Gastroesophageal sphincter (tissue), 4 donors: ENCODE data around the gene ANKRD30A. TPM values are rescaled to one million over a fixed set of nuclear protein-coding genes. Genes with fewer than 3 reads are reported as not detected.
"Not testable (repeated sequence)": the region's sequence is repeated elsewhere in the genome, so short reads cannot be mapped to it uniquely, and the experiment has no call there.

Source experiments
- ATAC-seq: fragments of 150-250 bp; one replicate; pipeline ENCODE4 v1.9.1; 2016; ENCODE audit warnings: mild to moderate bottlenecking, moderate library complexity
- H3K27ac ChIP-seq, 4 donors: fragments of 200-600 bp; sonication (generic) in 3 of 4; 1 replicate in 3 of 4; 2 replicates in 1 of 4; pipeline ENCODE4 v1.5.1; 2016 to 2019
- H3K27me3 ChIP-seq: fragments of 200-600 bp; sonication (generic); one replicate; pipeline ENCODE4 v1.5.1; 2019
- H3K36me3 ChIP-seq, 2 donors: fragments of 200-600 bp; sonication (generic); one replicate each; pipeline ENCODE4 v1.5.1; 2019; ENCODE audit warnings: control low read depth in 1 of 2
- H3K4me1 ChIP-seq, 3 donors: fragments of 200-600 bp; sonication (generic); 1 replicate in 2 of 3; 2 replicates in 1 of 3; pipeline ENCODE4 v1.5.1; 2016 to 2019; ENCODE audit warnings: control low read depth in 2 of 3
- H3K4me3 ChIP-seq, 2 donors: fragments of 200-600 bp; sonication (generic); one replicate each; pipeline ENCODE4 v1.5.1; 2019; ENCODE audit warnings: mild to moderate bottlenecking in 1 of 2, moderate library complexity in 1 of 2
- H3K9me3 ChIP-seq, 3 donors: fragments of 200-600 bp; sonication (generic); one replicate each; pipeline ENCODE4 v1.5.1; 2017 to 2019; ENCODE audit warnings: control low read depth in 2 of 3
- EP300 ChIP-seq: sonication (generic); formaldehyde crosslinking; IDR thresholded peaks from one replicate; pipeline ENCODE4 v1.6.1; 2017; ENCODE audit warnings: antibody characterized with exemption, mild to moderate bottlenecking
- POLR2A ChIP-seq, 2 donors: fragments of 450-650 bp; IDR thresholded peaks; one replicate each; pipeline ENCODE4 v1.6.1; 2017; ENCODE audit warnings: antibody characterized with exemption in 2 of 2, mild to moderate bottlenecking in 2 of 2, moderate library complexity in 1 of 2
- POLR2AphosphoS5 ChIP-seq: sonication (generic); formaldehyde crosslinking; IDR thresholded peaks from one replicate; pipeline ENCODE4 v1.6.1; 2017; ENCODE audit warnings: antibody characterized with exemption
- WGBS, 2 donors: methylation state at CpG; one replicate each; pipeline ENCODE4 v1.1.5; 2018; ENCODE audit warnings: low coverage in 1 of 2; 5-methylcytosine and 5-hydroxymethylcytosine counted together
- total RNA-seq, 4 donors: library from RNA; depleted of rRNA; stranded (reverse); fragments of >200 nt; gene quantifications; one replicate each; pipeline ENCODE4 v1.1.0, GENCODE V29; 2016
- TF ChIP-seq, protein P1 (sequence below), 4 experiments: fragments of 200-600 bp in 2 of 4; fragments of 450-650 bp in 2 of 4; sonication (generic) in 1 of 4; IDR thresholded peaks; one replicate each; pipeline ENCODE4 v1.5.1; 2017 to 2019; ENCODE audit warnings: antibody characterized with exemption in 4 of 4, mild to moderate bottlenecking in 2 of 4, moderate library complexity in 2 of 4

The ANKRD30A gene
- total RNA-seq, 4 donors from 2014 or later, result not detected

DNA sequence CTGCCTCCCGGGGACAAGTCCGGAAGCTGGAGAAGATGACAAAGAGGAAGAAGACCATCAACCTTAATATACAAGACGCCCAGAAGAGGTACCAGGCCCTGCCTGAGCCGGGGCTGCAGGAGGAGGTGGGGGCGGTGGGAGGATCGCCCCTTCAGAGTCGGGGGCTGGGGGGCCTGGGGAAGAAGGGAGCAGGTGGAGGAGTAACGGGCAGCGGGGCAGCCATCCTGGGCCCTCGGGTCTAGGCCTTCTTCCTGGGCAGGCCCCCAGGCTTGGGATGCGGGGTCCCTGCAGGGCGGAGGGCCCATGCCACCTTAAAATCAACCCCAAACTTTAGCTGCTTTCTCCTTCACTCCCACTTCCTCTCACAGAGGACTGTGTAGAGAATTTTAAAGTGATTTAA is 523 bp downstream of the ANKRD30A start:
- Histone ChIP-seq H3K4me1 (no peaks in the 10 kb centered on the region), H3K27ac (no peak overlapping the region), H3K36me3 (no peaks in the 10 kb centered on the region), H3K27me3 (no peaks in the 10 kb centered on the region), H3K9me3 (no peaks in the 10 kb centered on the region), H3K4me3 (no peak overlapping the region)
- 89% methylated on average over 6 of the region's 12 CpGs; no CpG with 5 or more reads in 1 of the 2 donors for WGBS, 2 donors
- TF ChIP-seq POLR2AphosphoS5, result no peak
- TF ChIP-seq, protein P1, sequence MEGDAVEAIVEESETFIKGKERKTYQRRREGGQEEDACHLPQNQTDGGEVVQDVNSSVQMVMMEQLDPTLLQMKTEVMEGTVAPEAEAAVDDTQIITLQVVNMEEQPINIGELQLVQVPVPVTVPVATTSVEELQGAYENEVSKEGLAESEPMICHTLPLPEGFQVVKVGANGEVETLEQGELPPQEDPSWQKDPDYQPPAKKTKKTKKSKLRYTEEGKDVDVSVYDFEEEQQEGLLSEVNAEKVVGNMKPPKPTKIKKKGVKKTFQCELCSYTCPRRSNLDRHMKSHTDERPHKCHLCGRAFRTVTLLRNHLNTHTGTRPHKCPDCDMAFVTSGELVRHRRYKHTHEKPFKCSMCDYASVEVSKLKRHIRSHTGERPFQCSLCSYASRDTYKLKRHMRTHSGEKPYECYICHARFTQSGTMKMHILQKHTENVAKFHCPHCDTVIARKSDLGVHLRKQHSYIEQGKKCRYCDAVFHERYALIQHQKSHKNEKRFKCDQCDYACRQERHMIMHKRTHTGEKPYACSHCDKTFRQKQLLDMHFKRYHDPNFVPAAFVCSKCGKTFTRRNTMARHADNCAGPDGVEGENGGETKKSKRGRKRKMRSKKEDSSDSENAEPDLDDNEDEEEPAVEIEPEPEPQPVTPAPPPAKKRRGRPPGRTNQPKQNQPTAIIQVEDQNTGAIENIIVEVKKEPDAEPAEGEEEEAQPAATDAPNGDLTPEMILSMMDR (IDR thresholded peaks at IDR 0.05), result no peak
- no peak for TF ChIP-seq EP300
- no peak for TF ChIP-seq POLR2A (IDR thresholded peaks at IDR 0.05)
- no peak for ATAC-seq

DNA sequence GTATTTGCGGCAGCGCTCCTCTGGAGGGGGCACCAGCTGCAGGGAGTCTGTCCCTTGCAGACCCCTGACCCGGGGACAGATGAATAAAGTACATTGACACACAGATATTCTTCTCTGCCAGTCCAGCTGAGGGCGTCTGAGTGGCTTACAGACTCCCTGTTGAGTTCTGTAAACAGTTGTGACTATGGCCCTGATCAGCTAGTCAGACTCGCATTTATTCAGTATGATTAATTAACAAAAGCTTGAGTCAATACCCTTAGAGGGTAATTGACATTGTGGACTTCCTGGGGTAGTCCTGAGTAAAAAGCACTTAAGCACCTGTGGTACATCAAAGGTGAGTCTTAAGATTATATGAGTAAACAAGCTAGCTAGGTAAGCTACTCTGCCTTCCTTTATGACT is 21.0 kb downstream of the ANKRD30A start:
- no peak for ATAC-seq
- no peaks in the 10 kb centered on the region for H3K4me1 ChIP-seq
- H3K9me3 ChIP-seq, result no peaks in the 10 kb centered on the region
- no peaks in the 10 kb centered on the region for H3K36me3 ChIP-seq
- WGBS, 2 donors, result 6% methylated on average over 2 of the region's 5 CpGs; no CpG with 5 or more reads in 1 of the 2 donors
- H3K27me3 ChIP-seq, result peaks cover 6% of the 10 kb centered on the region
- TF ChIP-seq EP300 (no peak), POLR2A (IDR thresholded peaks at IDR 0.05) (no peak), POLR2AphosphoS5 (no peak)
- TF ChIP-seq, protein P1 (IDR thresholded peaks at IDR 0.05), result no peak
- H3K27ac ChIP-seq, result no peak overlapping the region
- no peak overlapping the region for H3K4me3 ChIP-seq

DNA sequence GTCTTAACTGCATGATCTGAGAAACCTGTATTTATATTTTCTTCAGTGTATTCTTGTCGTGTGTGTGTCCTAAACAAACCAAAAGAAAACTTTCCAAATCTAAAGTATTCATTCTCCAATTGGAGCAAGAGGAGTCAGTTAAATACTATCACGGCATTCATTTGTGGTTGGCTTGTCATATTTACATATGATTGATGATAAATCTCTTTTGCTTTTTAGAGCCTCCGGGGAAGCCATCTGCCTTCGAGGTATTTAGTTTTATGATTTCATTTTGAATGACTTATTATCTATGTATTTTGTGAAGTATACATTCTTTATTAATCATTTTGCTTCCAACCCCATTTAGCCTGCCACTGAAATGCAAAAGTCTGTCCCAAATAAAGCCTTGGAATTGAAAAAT is 37.0 kb downstream of the ANKRD30A start:
- not testable (repeated sequence) for H3K9me3 ChIP-seq, H3K4me1 ChIP-seq, ATAC-seq, H3K27me3 ChIP-seq, H3K36me3 ChIP-seq, H3K27ac ChIP-seq, H3K4me3 ChIP-seq
- 69 to 82% methylated on average over 4 of the region's 4 CpGs for WGBS, 2 donors

DNA sequence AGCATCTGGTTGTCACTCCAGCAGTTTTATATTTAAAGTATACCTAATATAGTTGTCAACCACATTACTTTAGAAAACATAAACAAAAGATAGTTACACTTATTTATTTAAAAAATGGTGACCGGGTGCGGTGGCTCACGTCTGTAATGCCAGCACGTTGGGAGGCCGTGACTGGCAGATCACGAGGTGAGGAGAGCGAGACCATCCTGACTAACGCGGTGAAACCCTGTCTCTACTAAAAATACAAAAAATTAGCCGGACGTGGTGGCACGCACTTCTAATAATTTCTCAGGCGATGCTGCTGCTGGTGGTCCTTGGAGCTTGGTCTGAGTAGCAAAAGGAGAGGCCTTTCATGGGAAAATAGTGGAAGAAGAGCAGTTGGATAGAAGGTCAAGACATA is 46.5 kb downstream of the ANKRD30A start:
- H3K4me1 ChIP-seq, ATAC-seq, H3K27me3 ChIP-seq, H3K27ac ChIP-seq, H3K36me3 ChIP-seq, H3K4me3 ChIP-seq, H3K9me3 ChIP-seq: not testable (repeated sequence)
- WGBS, 2 donors, result 77% methylated on average over 13 of the region's 13 CpGs; no CpG with 5 or more reads in 1 of the 2 donors

DNA sequence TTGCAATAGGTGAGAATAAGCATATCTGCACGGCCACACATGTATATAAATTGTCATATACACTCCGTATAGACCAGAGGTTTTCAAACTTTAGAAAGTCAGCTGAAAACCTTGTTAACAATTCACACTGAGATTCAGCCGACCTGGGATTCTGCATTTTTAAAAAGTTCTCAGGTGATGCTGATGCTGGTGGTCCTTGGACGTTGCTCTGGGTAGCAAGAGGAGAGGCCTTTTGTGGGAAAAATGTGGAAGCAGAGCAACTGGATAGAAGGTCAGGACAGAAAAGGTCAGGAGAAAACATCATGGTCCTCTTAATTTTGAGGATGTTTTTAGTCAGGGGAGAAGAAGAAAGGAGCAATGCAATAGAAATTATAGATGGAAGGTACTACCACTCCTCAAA is 52.9 kb downstream of the ANKRD30A start:
- ATAC-seq, H3K36me3 ChIP-seq, H3K27me3 ChIP-seq, H3K27ac ChIP-seq, H3K4me3 ChIP-seq, H3K4me1 ChIP-seq, H3K9me3 ChIP-seq: not testable (repeated sequence)
- whole genome bisulfite sequencing, 2 donors, result 53 to 67% methylated on average over 4 of the region's 4 CpGs

DNA sequence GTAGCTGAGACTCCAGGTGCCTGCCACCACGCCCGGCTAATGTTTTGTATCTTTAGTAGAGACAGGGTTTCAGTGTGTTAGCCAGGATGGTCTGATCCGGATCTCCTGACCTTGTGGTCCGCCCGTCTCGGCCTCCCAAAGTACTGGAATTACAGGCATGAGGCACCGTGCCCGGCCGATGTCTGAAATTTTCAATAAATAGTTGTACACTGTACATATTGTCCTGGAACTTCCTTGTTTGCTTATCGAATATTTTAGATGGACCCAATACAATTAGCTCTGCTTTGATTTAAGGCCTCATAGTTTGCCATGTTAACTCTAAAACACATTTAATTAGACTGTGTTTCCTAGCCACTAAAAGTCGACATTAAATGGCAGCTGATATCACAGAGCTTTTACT is 57.3 kb downstream of the ANKRD30A start:
- not testable (repeated sequence) for H3K27me3 ChIP-seq, H3K9me3 ChIP-seq, H3K27ac ChIP-seq, H3K36me3 ChIP-seq, ATAC-seq, H3K4me1 ChIP-seq, H3K4me3 ChIP-seq
- WGBS, 2 donors, result no CpG with 5 or more reads among the region's 11 CpGs

DNA sequence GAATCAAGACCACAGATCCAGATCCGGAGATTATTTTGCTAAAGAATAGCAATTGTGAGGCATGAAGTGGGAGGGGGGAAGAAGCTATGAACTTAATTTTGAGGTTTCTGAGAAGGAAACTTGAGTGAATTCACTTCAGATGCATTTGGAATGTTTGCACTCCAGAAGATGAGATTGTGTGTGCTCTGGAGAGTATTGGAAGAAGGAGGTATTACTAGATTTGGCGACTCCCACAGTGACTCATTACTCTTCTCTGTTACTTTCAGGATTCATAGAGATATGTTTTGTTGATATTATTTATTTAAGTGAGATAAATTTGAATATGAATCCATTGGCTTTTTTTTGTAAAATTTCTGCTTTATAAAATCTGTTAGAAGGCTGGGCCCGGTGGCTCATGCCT is 80.7 kb downstream of the ANKRD30A start:
- H3K9me3 ChIP-seq, result no peaks in the 10 kb centered on the region
- H3K4me3 ChIP-seq, result no peak overlapping the region
- TF ChIP-seq, protein P1 (IDR thresholded peaks at IDR 0.05), result no peak
- TF ChIP-seq POLR2AphosphoS5, result no peak
- no peak for TF ChIP-seq POLR2A (IDR thresholded peaks at IDR 0.05)
- TF ChIP-seq EP300, result no peak

More for the DNA sequence above, 80.7 kb downstream of the ANKRD30A start:
- Histone ChIP-seq H3K36me3 (no peaks in the 10 kb centered on the region), H3K4me1 (no peaks in the 10 kb centered on the region), H3K27ac (no peak overlapping the region), H3K27me3 (no peaks in the 10 kb centered on the region)
- WGBS, 2 donors, result 81 to 83% methylated on average over 2 to 3 of the region's 3 CpGs
- ATAC-seq, result no peak
